WERI-Rb-1 (cell line): ENCODE measurements around the gene SCIN.
"Not testable (repeated sequence)": the region's sequence is repeated elsewhere in the genome, so short reads cannot be mapped to it uniquely, and the experiment has no call there.

Experiments
- DNase-seq: peaks from one replicate; pipeline ENCODE4 v3.0.0-alpha.2; 2020
- H3K27ac ChIP-seq: fragments of 250-450 bp; sonication (Bioruptor Pico); 2 replicates; pipeline ENCODE4 v1.5.1; 2020; ENCODE audit warnings: mild to moderate bottlenecking, moderate library complexity
- H3K27me3 ChIP-seq: fragments of 250-450 bp; sonication (Bioruptor Pico); 2 replicates; pipeline ENCODE4 v1.5.1; 2021; ENCODE audit warnings: mild to moderate bottlenecking, low read depth, moderate library complexity; ENCODE audit not compliant: insufficient read depth, severe bottlenecking
- H3K36me3 ChIP-seq: fragments of 250-450 bp; sonication (Bioruptor Pico); 2 replicates; pipeline ENCODE4 v1.5.1; 2020; ENCODE audit warnings: mild to moderate bottlenecking, moderate library complexity
- H3K4me3 ChIP-seq: 2 replicates; pipeline ENCODE4 v1.5.1; 2011; ENCODE audit warnings: low read depth, mild to moderate bottlenecking, control low read depth, low read length
- H3K9me3 ChIP-seq: fragments of 250-450 bp; sonication (Bioruptor Pico); 2 replicates; pipeline ENCODE4 v1.5.1; 2021; ENCODE audit warnings: mild to moderate bottlenecking, moderate library complexity; ENCODE audit not compliant: severe bottlenecking
- CTCF ChIP-seq: IDR thresholded peaks from 2 replicates; pipeline ENCODE4 v1.5.1; 2011; ENCODE audit warnings: low read depth, mild to moderate bottlenecking, control low read depth, inconsistent platforms, low read length

The SCIN gene

DNA sequence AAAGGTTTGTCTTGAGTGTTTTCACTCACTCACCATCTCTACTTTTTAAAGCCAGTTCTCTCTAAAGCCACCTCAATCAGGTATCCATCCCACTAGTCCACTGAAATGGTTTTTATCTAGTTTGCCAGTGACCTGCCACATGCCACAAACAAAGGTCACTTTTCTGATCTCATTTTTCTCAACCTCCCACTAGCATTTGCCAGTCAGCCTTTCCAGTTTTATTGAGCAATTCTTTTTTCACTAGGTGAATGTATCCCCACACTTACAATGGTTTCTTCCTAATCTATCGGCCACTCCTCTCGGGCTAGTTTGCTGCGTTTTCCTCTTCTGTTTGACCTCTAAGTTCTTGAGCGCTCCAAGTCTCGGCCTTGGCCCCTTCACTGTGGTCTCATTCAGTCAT lies 72.0 kb downstream of the SCIN start:
- no peaks in the 10 kb centered on the region for H3K36me3 ChIP-seq
- H3K4me3 ChIP-seq: no peak overlapping the region
- H3K9me3 ChIP-seq: no peaks in the 10 kb centered on the region
- TF ChIP-seq CTCF: no peak
- no peak for DNase-seq
- H3K27me3 ChIP-seq: no peaks in the 10 kb centered on the region
- no peak overlapping the region for H3K27ac ChIP-seq

GRCh38 chr7:12643001-12643643 lies 72.6 kb downstream of the SCIN start:
- H3K27me3 ChIP-seq: no peaks in the 10 kb centered on the region
- no peak for TF ChIP-seq CTCF
- DNase-seq: no peak
- H3K9me3 ChIP-seq: no peaks in the 10 kb centered on the region
- H3K4me3 ChIP-seq: no peak overlapping the region
- H3K27ac ChIP-seq: no peak overlapping the region
- no peaks in the 10 kb centered on the region for H3K36me3 ChIP-seq

DNA sequence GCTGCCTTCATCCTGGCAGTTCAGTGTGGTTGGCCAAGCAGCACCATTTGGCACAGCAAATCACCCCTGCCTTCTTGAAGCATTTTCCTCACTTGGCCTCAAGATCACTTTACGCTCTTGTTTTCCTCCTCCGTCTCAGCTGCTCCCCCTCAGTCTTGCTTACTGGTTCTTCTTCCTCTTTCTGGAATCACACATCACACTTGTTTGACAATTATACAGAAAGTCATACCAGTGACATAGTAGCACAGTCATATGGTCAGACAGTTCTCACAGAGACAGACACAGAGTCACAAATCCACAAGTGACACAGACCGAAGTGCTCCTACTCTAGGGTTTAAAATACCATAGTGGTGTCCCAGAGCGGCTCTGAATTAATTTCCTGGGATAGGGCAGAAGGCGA lies 73.1 kb downstream of the SCIN start:
- Histone ChIP-seq H3K9me3 (no peaks in the 10 kb centered on the region), H3K36me3 (no peaks in the 10 kb centered on the region), H3K27me3 (no peaks in the 10 kb centered on the region), H3K4me3 (no peak overlapping the region), H3K27ac (no peak overlapping the region)
- no peak for DNase-seq
- no peak for TF ChIP-seq CTCF

GRCh38 chr7:12645212-12645611 lies 74.7 kb downstream of the SCIN start:
- H3K36me3 ChIP-seq, H3K9me3 ChIP-seq, DNase-seq, H3K4me3 ChIP-seq, H3K27ac ChIP-seq, H3K27me3 ChIP-seq: not testable (repeated sequence)

- TF ChIP-seq CTCF: no peak
- no peak overlapping the region for H3K4me3 ChIP-seq
- no peaks in the 10 kb centered on the region for H3K27me3 ChIP-seq
- H3K9me3 ChIP-seq: no peaks in the 10 kb centered on the region
- no peak for DNase-seq
- H3K27ac ChIP-seq: no peak overlapping the region
- H3K36me3 ChIP-seq: no peaks in the 10 kb centered on the region
Observed at GRCh38 chr7:12646139-12646538, 75.6 kb downstream of the SCIN start.

DNA sequence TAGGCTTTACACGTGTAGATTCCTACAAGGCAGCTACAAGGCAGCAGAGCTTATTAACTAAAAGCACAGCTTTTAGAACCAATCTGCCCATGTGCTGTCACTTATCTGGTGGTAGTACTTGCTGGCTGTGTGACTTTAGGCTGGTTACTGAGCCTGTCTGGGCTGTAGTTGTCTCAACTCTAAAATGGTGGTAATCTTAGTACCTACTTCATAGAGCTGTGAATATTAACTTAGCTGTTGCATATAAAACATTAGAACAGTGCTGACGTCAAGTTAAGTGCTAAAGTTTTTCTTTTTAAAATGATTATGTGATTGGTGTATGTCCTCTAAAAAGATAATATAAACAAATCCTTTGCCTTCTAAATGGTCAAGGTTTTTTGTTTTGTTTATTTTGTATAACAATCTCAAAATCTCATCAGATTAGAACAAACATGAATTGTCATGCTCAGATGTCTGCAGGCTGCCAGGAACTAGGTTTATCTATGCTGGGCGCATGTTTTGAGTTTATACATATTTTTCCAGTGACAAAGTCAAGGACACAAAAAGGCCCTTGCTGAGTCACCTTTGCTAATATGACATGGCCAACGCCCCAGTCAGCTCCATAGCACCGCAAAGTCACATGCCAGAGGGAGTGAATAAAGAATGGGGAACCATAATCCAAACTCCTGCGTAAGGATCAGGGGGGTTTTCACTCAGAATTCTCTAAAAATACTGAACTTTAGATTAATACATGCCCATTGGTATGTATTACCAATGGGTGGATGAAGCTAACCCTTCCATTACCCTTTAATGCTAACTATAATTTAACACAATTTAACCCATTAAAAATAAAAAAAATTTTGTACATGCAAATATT lies 77.1 kb downstream of the SCIN start:
- Histone ChIP-seq H3K4me3 (no peak overlapping the region), H3K36me3 (no peaks in the 10 kb centered on the region), H3K27ac (no peak overlapping the region), H3K27me3 (no peaks in the 10 kb centered on the region), H3K9me3 (no peaks in the 10 kb centered on the region)
- DNase-seq: no peak
- no peak for TF ChIP-seq CTCF
